HuH-7.5 (cell line): Measurements from ENCODE around the gene PXMP4.

Experiments
- DNase-seq: peaks from one replicate; pipeline ENCODE4 v3.0.0; 2011; ENCODE audit warnings: low spot score

Gene PXMP4

DNA sequence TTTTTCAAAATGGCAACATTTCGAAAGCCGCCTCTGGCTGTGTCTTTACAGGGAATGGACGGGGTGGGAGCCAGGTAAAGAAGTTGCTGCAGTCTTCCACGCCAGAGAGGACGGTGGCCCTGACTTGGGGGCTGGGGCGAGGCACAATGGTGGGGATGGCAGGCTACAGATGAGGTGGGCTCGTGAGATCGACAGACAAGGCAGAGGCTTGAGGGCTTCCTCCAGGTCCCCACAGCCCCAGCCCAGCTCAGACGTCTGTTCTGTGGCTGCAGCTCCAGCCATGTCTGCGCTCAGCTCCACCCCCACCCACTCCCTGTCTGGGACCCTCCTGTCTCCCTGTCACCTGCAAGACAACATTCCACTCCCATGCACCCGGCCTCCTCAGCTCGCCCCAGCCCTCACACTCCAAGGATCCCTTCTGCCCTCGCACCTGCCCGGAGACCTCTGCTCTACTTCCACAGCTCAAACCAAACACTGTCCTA is 65.4 kb downstream of the PXMP4 start:
- DNase-seq: no peak

- DNase-seq: no peak
Measured at GRCh38 chr20:33653900-33654596, 66.1 kb downstream of the PXMP4 start.

- peak; percentile 97 for DNase-seq
Measured at GRCh38 chr20:33653218-33653899, 66.8 kb downstream of the PXMP4 start.
